K562 (cell line): ENCODE measurements around the gene ACE. TPM values are rescaled to one million over a fixed set of nuclear protein-coding genes. Genes with fewer than 3 reads are reported as not detected.

Experiments
- ATAC-seq: fragments of 200-7000 bp; cut with Tn5 transposase; 3 replicates; pipeline ENCODE4 v1.9.1; 2020; ENCODE audit warnings: moderate library complexity
- BruUV-seq: library from RNA; stranded (reverse); fragments of 400-500 nt; replicated peaks from 2 replicates; lab custom pipeline; 2021; lab: Mats Ljungman, UMichigan
- CTCF ChIA-PET: fragments of 300-600 bp; formaldehyde crosslinking; extraction: SDS; loops from one replicate; lab custom pipeline; 2021; ENCODE audit warnings: low intra/inter-chr PET ratio; lab: Yijun Ruan, JAX
- POLR2A ChIA-PET: fragments of 300-600, 350-650 bp; sonication (Branson Sonifier 250); formaldehyde crosslinking; extraction: SDS; loops from one replicate; lab custom pipeline; 2021; ENCODE audit warnings: antibody characterized with exemption, inconsistent platforms; lab: Yijun Ruan, JAX
- DNase-seq, 4 experiments: peaks; one replicate each; pipeline versions ENCODE4 v3.0.0 to v3.0.0-alpha.2; 2011 to 2018; ENCODE audit warnings: low spot score in 3 of 4, mixed read lengths in 3 of 4; ENCODE audit errors: extremely low read depth in 1 of 4
- FAIRE-seq: peaks from 2 replicates; lab custom pipeline; 2011; peaks lifted over from hg19 to GRCh38; lab: Jason Lieb, UNC
- H2AFZ ChIP-seq: 2 replicates; pipeline ENCODE4 v1.6.0; 2011; ENCODE audit warnings: low read depth, low read length, control low read depth, inconsistent platforms
- H3K27ac ChIP-seq: fragments of 200-600 bp; 3 replicates; pipeline ENCODE4 v1.8.0; 2011; ENCODE audit warnings: low read depth, mild to moderate bottlenecking, control low read depth, inconsistent platforms, low read length, moderate library complexity, mixed read lengths; ENCODE audit errors: extremely low read depth
- H3K27me3 ChIP-seq, 2 experiments: fragments of 300-600 bp in 1 of 2; 2 replicates in 1 of 2; 3 replicates in 1 of 2; pipeline versions ENCODE4 v1.6.0 to v1.8.0; 2011; ENCODE audit warnings: inconsistent platforms in 2 of 2, low read length in 2 of 2, mild to moderate bottlenecking in 1 of 2, mixed read lengths in 1 of 2, moderate library complexity in 1 of 2; ENCODE audit not compliant: control insufficient read depth in 2 of 2, insufficient read depth in 2 of 2
- H3K36me3 ChIP-seq: fragments of 300-600 bp; 3 replicates; pipeline ENCODE4 v1.8.0; 2011; ENCODE audit warnings: mild to moderate bottlenecking, low read length, inconsistent platforms; ENCODE audit not compliant: control insufficient read depth, insufficient read depth
- H3K4me1 ChIP-seq, 2 experiments: fragments of 200-600 bp in 1 of 2; replicated peaks in 1 of 2; 2 replicates in 1 of 2; 3 replicates in 1 of 2; pipeline versions ENCODE4 v1.5.1 to v1.8.0; 2011; ENCODE audit warnings: inconsistent platforms in 2 of 2, low read length in 2 of 2, mild to moderate bottlenecking in 1 of 2, mixed read lengths in 1 of 2, moderate library complexity in 1 of 2; ENCODE audit not compliant: control insufficient read depth in 2 of 2, insufficient read depth in 2 of 2
- H3K4me2 ChIP-seq: 2 replicates; pipeline ENCODE4 v1.6.1; 2011; ENCODE audit warnings: low read length, control low read depth, inconsistent platforms, mixed read lengths; ENCODE audit not compliant: insufficient read depth
- H3K4me3 ChIP-seq: fragments of 200-600 bp; sonication (generic), shearing (Covaris generic); 2 replicates; pipeline ENCODE4 v1.5.1; 2016; ENCODE audit warnings: control low read depth, inconsistent platforms
- H3K79me2 ChIP-seq: fragments of 200-600 bp; 3 replicates; pipeline ENCODE4 v1.8.0; 2011; ENCODE audit warnings: low read length, inconsistent platforms; ENCODE audit not compliant: control insufficient read depth, insufficient read depth
- H3K9ac ChIP-seq, 2 experiments: 2 replicates each; pipeline versions ENCODE4 v1.6.0 to v1.6.1; 2011; ENCODE audit warnings: low read depth in 2 of 2, low read length in 2 of 2, control low read depth in 1 of 2, inconsistent platforms in 1 of 2, mild to moderate bottlenecking in 1 of 2, mixed read lengths in 1 of 2; ENCODE audit not compliant: insufficient read depth in 1 of 2
- H3K9me1 ChIP-seq: one replicate; pipeline ENCODE4 v1.6.0; 2011; ENCODE audit warnings: inconsistent platforms, mild to moderate bottlenecking, low read length, moderate library complexity; ENCODE audit not compliant: control insufficient read depth, insufficient read depth
- H3K9me3 ChIP-seq: replicated peaks from 2 replicates; pipeline ENCODE4 v1.5.1; 2011; ENCODE audit warnings: low read depth, low read length, inconsistent platforms; ENCODE audit not compliant: control insufficient read depth, insufficient read depth
- H4K20me1 ChIP-seq: replicated peaks from 2 replicates; pipeline ENCODE4 v1.6.1; 2011; ENCODE audit warnings: low read length, inconsistent platforms, mixed read lengths; ENCODE audit not compliant: control insufficient read depth, insufficient read depth
- CHD4 ChIP-seq: fragments of 200-600 bp; sonication (generic); IDR thresholded peaks from 3 replicates; pipeline ENCODE4 v1.6.1; 2012; ENCODE audit warnings: low read depth, mild to moderate bottlenecking, mixed read lengths, low read length, inconsistent platforms; ENCODE audit not compliant: insufficient read depth, insufficient replicate concordance, poor library complexity, severe bottlenecking
- FOXA3 ChIP-seq, 2 experiments: fragments of 450-650 bp in 1 of 2; sonication (generic) in 1 of 2; formaldehyde crosslinking; IDR thresholded peaks in 1 of 2; conservative IDR thresholded peaks in 1 of 2; 2 replicates each; pipeline versions ENCODE4 v1.4.0 to v1.8.0; 2020 to 2022; ENCODE audit warnings: mild to moderate bottlenecking in 2 of 2, missing genetic modification reagents in 1 of 2
- NFRKB ChIP-seq: fragments of 450-650 bp; IDR thresholded peaks from 2 replicates; pipeline ENCODE4 v1.6.1; 2016; ENCODE audit warnings: low read depth
- NR2C1 ChIP-seq, 2 experiments: fragments of 450-650 bp; IDR thresholded peaks; 2 replicates each; pipeline ENCODE4 v1.6.1; 2017; ENCODE audit warnings: mild to moderate bottlenecking in 2 of 2, antibody characterized with exemption in 1 of 2, inconsistent platforms in 1 of 2, missing compliant biosample characterization in 1 of 2, missing genetic modification characterization in 1 of 2
- SPI1 ChIP-seq: IDR thresholded peaks from 2 replicates; pipeline ENCODE4 v1.6.1; 2011; ENCODE audit warnings: low read depth, low read length, control low read depth, borderline replicate concordance
- TAL1 ChIP-seq: fragments of 450-650 bp; IDR thresholded peaks from 2 replicates; pipeline ENCODE4 v1.6.1; 2016; ENCODE audit warnings: mild to moderate bottlenecking
- ZFX ChIP-seq: sonication (generic); formaldehyde crosslinking; IDR thresholded peaks from 2 replicates; pipeline ENCODE4 v1.8.0; 2022; ENCODE audit warnings: mild to moderate bottlenecking, missing genetic modification reagents, moderate library complexity
- ZNF175 ChIP-seq: fragments of 200-800 bp; sonication (Bioruptor generic); IDR thresholded peaks from 2 replicates; pipeline ENCODE4 v1.6.1; 2016; ENCODE audit warnings: low read depth, mild to moderate bottlenecking, missing genetic modification characterization, missing compliant biosample characterization
- ZNF24 ChIP-seq: fragments of 450-650 bp; IDR thresholded peaks from 2 replicates; pipeline ENCODE4 v1.6.1; 2016
- ZNF431 ChIP-seq: sonication (generic); formaldehyde crosslinking; IDR thresholded peaks from 2 replicates; pipeline ENCODE4 v1.8.0; 2022; ENCODE audit warnings: mild to moderate bottlenecking, missing genetic modification reagents
- WGBS: fragments of 100-300 bp; shearing (Covaris generic); methylation state at CpG from one replicate; pipeline ENCODE4 v1.1.6; 2016; ENCODE audit warnings: low coverage, mixed read lengths; ENCODE audit not compliant: insufficient coverage; ENCODE audit errors: missing lambda C conversion rate; 5-methylcytosine and 5-hydroxymethylcytosine counted together
- in situ Hi-C: fragments of 300-500 bp; cut with MboI; formaldehyde crosslinking; loops from 4 replicates; pipeline ENCODE4 v1.15.0; 2018; ENCODE audit warnings: inconsistent platforms, mixed read lengths
- intact Hi-C: fragments of 100-400 bp; cut with micrococcal nuclease; formaldehyde crosslinking; loops from 2 replicates; pipeline ENCODE4 v1.14.2; 2022
- polyA plus RNA-seq, 8 experiments: library from polyadenylated mRNA; depleted of rRNA in 4 of 8; stranded (reverse) in 5 of 8; unstranded in 3 of 8; fragments of >200 nt; fragmentation: Nextera tagmentation in 2 of 8; fragmentation: Illumina TruSeq in 1 of 8; extraction: Ambion mirVana in 2 of 8; extraction: Trizol in 1 of 8; gene quantifications; 2 replicates each; pipeline versions ENCODE4 v1.2.1 to v1.2.3, GENCODE V29; 2011 to 2014; ENCODE audit warnings: inconsistent platforms in 1 of 8, missing spikeins in 1 of 8
- total RNA-seq, 7 experiments: library from RNA; depleted of rRNA in 6 of 7; stranded (reverse); fragments of >200 nt in 6 of 7; fragmentation: Illumina TruSeq in 2 of 7; extraction: Trizol in 2 of 7; gene quantifications; 2 replicates each; pipeline versions ENCODE4 v1.2.1 to v1.2.3, GENCODE V29; 2011 to 2021; ENCODE audit warnings: low replicate concordance in 1 of 7
- TF ChIP-seq, protein P1 (sequence below), 2 experiments: IDR thresholded peaks; 2 replicates each; pipeline ENCODE4 v1.6.1; 2012; ENCODE audit warnings: improper control_type of control experiment in 2 of 2, low read depth in 2 of 2, low read length in 2 of 2, borderline replicate concordance in 1 of 2

ACE gene
- total and polyA plus RNA-seq, 9 of the 15 experiments (the other 6 are each of a cell fraction or from before 2014, with no cell fraction given) = 0.07 to 2.5 (median 0.47) TPM; not detected in 1

DNA sequence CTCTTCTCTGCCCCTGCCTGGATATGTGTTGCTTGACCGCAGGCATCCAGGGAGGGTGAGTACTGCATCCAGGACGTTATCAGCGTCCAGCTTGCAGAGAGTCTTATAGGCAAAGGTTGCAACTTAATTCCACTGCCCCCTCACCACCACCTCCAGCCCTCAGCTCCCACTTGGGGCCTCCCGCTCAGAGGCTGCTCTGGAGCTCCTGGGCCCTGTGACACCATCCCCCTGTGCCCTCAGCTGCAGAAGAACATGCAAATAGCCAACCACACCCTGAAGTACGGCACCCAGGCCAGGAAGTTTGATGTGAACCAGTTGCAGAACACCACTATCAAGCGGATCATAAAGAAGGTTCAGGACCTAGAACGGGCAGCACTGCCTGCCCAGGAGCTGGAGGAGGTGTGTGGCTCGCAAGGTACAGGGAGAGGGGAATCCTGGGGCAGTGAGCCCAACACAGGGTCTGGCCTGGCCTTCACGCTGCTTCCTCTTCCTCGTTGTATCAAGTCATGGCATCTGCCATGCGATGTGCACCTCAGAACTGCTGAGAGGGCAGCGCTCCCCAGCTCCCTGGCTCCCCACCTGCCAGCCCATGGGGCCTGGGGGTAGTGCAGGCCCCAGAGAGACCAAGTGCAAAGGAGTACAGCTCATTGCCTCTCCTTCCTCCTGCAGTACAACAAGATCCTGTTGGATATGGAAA lies 9.6 kb downstream of the ACE start:
- H3K9me3 ChIP-seq = no peaks in the 10 kb centered on the region
- H3K27ac ChIP-seq = no peak overlapping the region
- CTCF ChIA-PET = interaction anchor here (0.6 kb wide), 1 partner anchor 36 kb away, joined by 3 read pairs; no protein-coding TSS in a partner anchor
- ATAC-seq (no peak), DNase-seq (no peak), FAIRE-seq (no peak)
- H3K9ac ChIP-seq = peak overlapping the region in 1 of 2 experiments; percentile 26; a peak in 1 of 4 replicates
- H3K4me2 ChIP-seq = no peak overlapping the region
- POLR2A ChIA-PET = interaction anchor here (0.6 to 1.1 kb wide), 4 partner anchors 17 to 271 kb away, joined by 3 to 4 read pairs (median 3); no protein-coding TSS in a partner anchor
- no peak overlapping the region for H3K4me3 ChIP-seq
- intact Hi-C loops (no loop called here), in situ Hi-C loops (no loop called here)
- BruUV-seq = no TSS peak
- H4K20me1 ChIP-seq = no peaks in the 10 kb centered on the region; the same call in 1 of the 2 replicates
- H3K27me3 ChIP-seq = peaks cover 28 to 38% of the 10 kb centered on the region in 2 experiments; a peak in 4 of 5 replicates
- H3K4me1 ChIP-seq = peaks cover 0 to 29% of the 10 kb centered on the region in 2 experiments; a peak in 2 of 5 replicates
- H2AFZ ChIP-seq = no peak overlapping the region
- no peaks in the 10 kb centered on the region for H3K79me2 ChIP-seq
- no peak for TF ChIP-seq ZNF24
- no peak for TF ChIP-seq NR2C1 (IDR thresholded peaks at IDR 0.05)
- TF ChIP-seq NR2C1 (tag; IDR thresholded peaks at IDR 0.05) = no peak
- TF ChIP-seq CHD4 = no peak
- 17% methylated on average over 12 of the region's 12 CpGs for WGBS
- no peaks in the 10 kb centered on the region for H3K9me1 ChIP-seq
- H3K36me3 ChIP-seq = no peaks in the 10 kb centered on the region

DNA sequence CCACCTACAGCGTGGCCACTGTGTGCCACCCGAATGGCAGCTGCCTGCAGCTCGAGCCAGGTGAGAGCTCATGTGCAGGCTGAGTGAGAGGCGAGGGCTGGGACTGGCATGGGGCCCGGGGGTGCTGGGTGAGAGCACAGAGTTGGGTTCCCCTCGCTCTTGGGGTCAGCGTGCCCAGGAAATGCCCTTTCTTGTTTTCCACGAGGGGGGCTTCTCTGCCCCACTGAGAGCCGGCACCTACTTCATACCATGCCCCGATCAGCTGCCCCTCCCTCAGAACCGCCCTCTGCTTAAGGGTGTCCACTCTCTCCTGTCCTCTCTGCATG lies 10.1 kb downstream of the ACE start:
- Histone ChIP-seq H3K27me3 (peaks cover 34 to 43% of the 10 kb centered on the region in 2 experiments; a peak in 4 of 5 replicates), H3K4me2 (no peak overlapping the region), H3K27ac (no peak overlapping the region), H4K20me1 (no peaks in the 10 kb centered on the region; the same call in 1 of the 2 replicates), H3K9me3 (no peaks in the 10 kb centered on the region), H3K4me3 (no peak overlapping the region), H3K9me1 (no peaks in the 10 kb centered on the region), H3K79me2 (no peaks in the 10 kb centered on the region), H2AFZ (no peak overlapping the region), H3K4me1 (peaks cover 0 to 29% of the 10 kb centered on the region in 2 experiments; a peak in 2 of 5 replicates), H3K9ac (peak overlapping the region in 1 of 2 experiments; percentile 7; a peak in 1 of 4 replicates), H3K36me3 (no peaks in the 10 kb centered on the region)
- CTCF ChIA-PET = no interaction called here
- intact Hi-C loops = no loop called here
- DNase-seq = no peak
- FAIRE-seq = no peak
- POLR2A ChIA-PET = interaction anchor here (0.6 to 1.1 kb wide), 2 partner anchors 16 to 50 kb away, joined by 3 read pairs; no protein-coding TSS in a partner anchor
- no TSS peak for BruUV-seq
- in situ Hi-C loops = no loop called here
- WGBS = 18% methylated on average over 9 of the region's 11 CpGs
- no peak for ATAC-seq
- TF ChIP-seq ZNF431 (CRISPR knock-in tag) = no peak
- TF ChIP-seq ZFX = no peak
- TF ChIP-seq, protein P1, sequence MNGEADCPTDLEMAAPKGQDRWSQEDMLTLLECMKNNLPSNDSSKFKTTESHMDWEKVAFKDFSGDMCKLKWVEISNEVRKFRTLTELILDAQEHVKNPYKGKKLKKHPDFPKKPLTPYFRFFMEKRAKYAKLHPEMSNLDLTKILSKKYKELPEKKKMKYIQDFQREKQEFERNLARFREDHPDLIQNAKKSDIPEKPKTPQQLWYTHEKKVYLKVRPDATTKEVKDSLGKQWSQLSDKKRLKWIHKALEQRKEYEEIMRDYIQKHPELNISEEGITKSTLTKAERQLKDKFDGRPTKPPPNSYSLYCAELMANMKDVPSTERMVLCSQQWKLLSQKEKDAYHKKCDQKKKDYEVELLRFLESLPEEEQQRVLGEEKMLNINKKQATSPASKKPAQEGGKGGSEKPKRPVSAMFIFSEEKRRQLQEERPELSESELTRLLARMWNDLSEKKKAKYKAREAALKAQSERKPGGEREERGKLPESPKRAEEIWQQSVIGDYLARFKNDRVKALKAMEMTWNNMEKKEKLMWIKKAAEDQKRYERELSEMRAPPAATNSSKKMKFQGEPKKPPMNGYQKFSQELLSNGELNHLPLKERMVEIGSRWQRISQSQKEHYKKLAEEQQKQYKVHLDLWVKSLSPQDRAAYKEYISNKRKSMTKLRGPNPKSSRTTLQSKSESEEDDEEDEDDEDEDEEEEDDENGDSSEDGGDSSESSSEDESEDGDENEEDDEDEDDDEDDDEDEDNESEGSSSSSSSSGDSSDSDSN (IDR thresholded peaks at IDR 0.05; ENCODE audit: borderline replicate concordance in 1 of 2, low read depth in 2 of 2, low read length in 2 of 2) = no peak
- no peak for TF ChIP-seq SPI1
- TF ChIP-seq FOXA3 (CRISPR knock-in tag; conservative IDR thresholded peaks at IDR 0.05 in 1 of 2, IDR thresholded peaks at IDR 0.05 in 1 of 2) = no peak
- no peak for TF ChIP-seq TAL1
- no peak for TF ChIP-seq NFRKB
- no peak for TF ChIP-seq ZNF175 (CRISPR knock-in tag)
